SK-N-SH (cell line): ENCODE results near the gene BLOC1S3. TPM values are rescaled to one million over a fixed set of nuclear protein-coding genes. Genes with fewer than 3 reads are reported as not detected.

Experiments
- CTCF ChIA-PET: fragments of 300-600, 350-600 bp; formaldehyde crosslinking; extraction: SDS; loops from one replicate; lab custom pipeline; 2021; lab: Yijun Ruan, JAX
- POLR2A ChIA-PET: fragments of 350-600 bp; sonication (Branson Sonifier 250); formaldehyde crosslinking; extraction: SDS; loops from one replicate; lab custom pipeline; 2020; ENCODE audit warnings: antibody characterized with exemption, inconsistent platforms; lab: Yijun Ruan, JAX
- DNase-seq: peaks from one replicate; pipeline ENCODE4 v3.0.0; 2012
- H2AFZ ChIP-seq: fragments of 200-600 bp; sonication (generic); 2 replicates; pipeline ENCODE4 v1.8.1; 2016; ENCODE audit warnings: antibody characterized with exemption, mild to moderate bottlenecking, low read depth
- H3F3A ChIP-seq: fragments of 200-600 bp; sonication (generic); replicated peaks from 2 replicates; pipeline ENCODE3; 2016; ENCODE audit warnings: antibody characterized with exemption, mild to moderate bottlenecking; ENCODE audit not compliant: insufficient read depth
- H3K27ac ChIP-seq, 2 experiments: fragments of 200-500 bp in 1 of 2; fragments of 200-600 bp in 1 of 2; sonication (Bioruptor generic) in 1 of 2; sonication (generic), shearing (Covaris generic) in 1 of 2; 2 replicates each; pipeline versions ENCODE4 v1.5.1 to v1.6.1; 2014 to 2016; ENCODE audit warnings: low read depth in 2 of 2, inconsistent platforms in 1 of 2, low read length in 1 of 2, mild to moderate bottlenecking in 1 of 2, mixed read lengths in 1 of 2
- H3K27me3 ChIP-seq: fragments of 200-600 bp; sonication (generic), shearing (Covaris generic); 2 replicates; pipeline ENCODE4 v1.6.1; 2016; ENCODE audit warnings: mixed run types; ENCODE audit not compliant: insufficient read depth
- H3K36me3 ChIP-seq, 2 experiments: fragments of 200-500 bp in 1 of 2; fragments of 200-600 bp in 1 of 2; sonication (Bioruptor generic) in 1 of 2; sonication (generic) in 1 of 2; replicated peaks in 1 of 2; 2 replicates each; pipeline versions ENCODE3 to v1.5.1; 2014 to 2016; ENCODE audit warnings: low read length in 1 of 2, mild to moderate bottlenecking in 1 of 2; ENCODE audit not compliant: insufficient read depth in 2 of 2, control insufficient read depth in 1 of 2
- H3K4me1 ChIP-seq, 2 experiments: fragments of 200-500 bp in 1 of 2; fragments of 200-600 bp in 1 of 2; sonication (Bioruptor generic) in 1 of 2; sonication (generic), shearing (Covaris generic) in 1 of 2; 2 replicates each; pipeline versions ENCODE4 v1.5.1 to v1.6.1; 2014 to 2016; ENCODE audit warnings: low read depth in 1 of 2, low read length in 1 of 2, mixed run types in 1 of 2; ENCODE audit not compliant: insufficient read depth in 2 of 2, control insufficient read depth in 1 of 2
- H3K4me2 ChIP-seq: fragments of 200-600 bp; sonication (generic), shearing (Covaris generic); 2 replicates; pipeline ENCODE4 v1.6.1; 2017; ENCODE audit warnings: mixed run types
- H3K4me3 ChIP-seq, 2 experiments: fragments of 200-500 bp in 1 of 2; fragments of 200-600 bp in 1 of 2; sonication (Bioruptor generic) in 1 of 2; sonication (generic), shearing (Covaris generic) in 1 of 2; 2 replicates each; pipeline versions ENCODE4 v1.5.1 to v1.8.1; 2014 to 2016; ENCODE audit warnings: low read depth in 2 of 2, inconsistent platforms in 1 of 2, low read length in 1 of 2, mild to moderate bottlenecking in 1 of 2, mixed read lengths in 1 of 2, moderate library complexity in 1 of 2
- H3K79me2 ChIP-seq: fragments of 200-600 bp; sonication (generic); 2 replicates; pipeline ENCODE4 v1.8.1; 2017; ENCODE audit warnings: mild to moderate bottlenecking; ENCODE audit not compliant: insufficient read depth
- H3K9ac ChIP-seq: fragments of 200-600 bp; sonication (generic); 2 replicates; pipeline ENCODE4 v1.6.1; 2017; ENCODE audit warnings: mixed run types
- H3K9me2 ChIP-seq: fragments of 200-600 bp; sonication (generic); 2 replicates; pipeline ENCODE4 v1.6.1; 2017; ENCODE audit warnings: mixed run types
- H3K9me3 ChIP-seq: fragments of 200-600 bp; sonication (generic); 2 replicates; pipeline ENCODE4 v1.6.1; 2017; ENCODE audit warnings: mixed run types, mild to moderate bottlenecking, moderate library complexity
- H4K20me1 ChIP-seq: fragments of 200-600 bp; sonication (generic); 2 replicates; pipeline ENCODE4 v1.6.1; 2017; ENCODE audit warnings: mild to moderate bottlenecking, mixed run types; ENCODE audit not compliant: insufficient read depth
- ELF1 ChIP-seq: IDR thresholded peaks from 2 replicates; pipeline ENCODE4 v1.4.0; 2012
- EP300 ChIP-seq, 2 experiments: IDR thresholded peaks; 2 replicates each; pipeline versions ENCODE4 v1.4.0 to v1.6.1; 2012; ENCODE audit warnings: borderline replicate concordance in 1 of 2, low read depth in 1 of 2, low read length in 1 of 2
- EZH2phosphoT487 ChIP-seq: fragments of 200-600 bp; sonication (generic); IDR thresholded peaks from 2 replicates; pipeline ENCODE4 v1.6.1; 2017; ENCODE audit warnings: low read depth, mixed run types, mild to moderate bottlenecking, antibody characterized with exemption, moderate library complexity, borderline replicate concordance
- FOSL2 ChIP-seq: IDR thresholded peaks from 2 replicates; pipeline ENCODE4 v1.4.0; 2012; ENCODE audit warnings: low read depth, mild to moderate bottlenecking, moderate library complexity, borderline replicate concordance
- IRF3 ChIP-seq: fragments of 150-350 bp; IDR thresholded peaks from 2 replicates; pipeline ENCODE4 v1.6.1; 2016; ENCODE audit warnings: mild to moderate bottlenecking, low read depth, low read length
- MAX ChIP-seq: IDR thresholded peaks from 2 replicates; pipeline ENCODE4 v1.4.0; 2012; ENCODE audit warnings: low read depth
- MXI1 ChIP-seq: IDR thresholded peaks from 2 replicates; pipeline ENCODE4 v1.6.1; 2012; ENCODE audit warnings: mild to moderate bottlenecking, low read depth, low read length, improper control_type of control experiment
- NFIC ChIP-seq: IDR thresholded peaks from 2 replicates; pipeline ENCODE4 v1.4.0; 2012; ENCODE audit warnings: borderline replicate concordance
- NRF1 ChIP-seq: IDR thresholded peaks from 2 replicates; pipeline ENCODE4 v1.6.1; 2012; ENCODE audit warnings: low read depth, mild to moderate bottlenecking, low read length
- POLR2AphosphoS5 ChIP-seq: IDR thresholded peaks from 2 replicates; pipeline ENCODE4 v1.6.1; 2012; ENCODE audit warnings: low read depth, low read length
- RFX5 ChIP-seq: IDR thresholded peaks from 2 replicates; pipeline ENCODE4 v1.6.1; 2012; ENCODE audit warnings: mild to moderate bottlenecking, improper control_type of control experiment, low read length
- TAF1 ChIP-seq: IDR thresholded peaks from 2 replicates; pipeline ENCODE4 v1.6.1; 2012; ENCODE audit warnings: low read depth, mild to moderate bottlenecking, low read length, moderate library complexity, borderline replicate concordance
- TCF12 ChIP-seq: IDR thresholded peaks from 2 replicates; pipeline ENCODE4 v1.4.0; 2012
- TEAD4 ChIP-seq: IDR thresholded peaks from 2 replicates; pipeline ENCODE4 v1.4.0; 2012; ENCODE audit warnings: mild to moderate bottlenecking, borderline replicate concordance; ENCODE audit not compliant: insufficient read depth
- USF2 ChIP-seq: fragments of 150-350 bp; IDR thresholded peaks from 2 replicates; pipeline ENCODE4 v1.6.1; 2017; ENCODE audit warnings: antibody characterized with exemption, low read length, low read depth, borderline replicate concordance
- WGBS: methylation state at CpG from one replicate; pipeline ENCODE4 v1.1.6; 2017; ENCODE audit warnings: low lambda C conversion rate; 5-methylcytosine and 5-hydroxymethylcytosine counted together
- polyA plus RNA-seq, 3 experiments: library from polyadenylated mRNA; depleted of rRNA; stranded (reverse); fragments of >200 nt; gene quantifications; 2 replicates each; pipeline ENCODE4 v1.2.3, GENCODE V29; 2012
- TF ChIP-seq, protein P1 (sequence below): IDR thresholded peaks from 2 replicates; pipeline ENCODE4 v1.4.0; 2012; ENCODE audit warnings: low read depth, borderline replicate concordance

Gene BLOC1S3
- polyA plus RNA-seq, 1 of the 3 experiments (the other 2 are of a cell fraction): 3.0 TPM

DNA sequence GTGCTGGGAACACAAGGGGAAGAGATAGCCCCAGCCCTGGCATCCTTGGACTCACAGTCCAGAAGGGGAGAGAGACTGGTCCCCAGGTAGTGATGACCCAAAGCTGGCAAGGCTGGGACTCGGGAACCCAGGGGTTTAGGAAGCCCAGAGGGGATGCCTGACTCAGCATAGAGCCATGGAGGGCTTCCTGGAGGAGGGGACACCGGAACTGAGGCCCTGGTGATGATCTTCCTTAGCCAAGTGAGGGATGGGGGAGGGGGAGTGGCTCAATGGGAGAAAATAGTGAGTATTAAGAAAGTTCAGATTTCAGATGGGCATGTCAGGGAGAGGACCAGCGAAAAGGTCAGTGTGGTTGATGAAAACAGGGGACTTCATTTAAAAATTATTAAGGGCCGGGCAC is 39.8 kb downstream of the BLOC1S3 start (continued):
- TF ChIP-seq IRF3 (no peak), MXI1 (no peak), EP300 (IDR thresholded peaks at IDR 0.05; ENCODE audit: borderline replicate concordance in 1 of 2, low read depth in 1 of 2, low read length in 1 of 2) (no peak)

DNA sequence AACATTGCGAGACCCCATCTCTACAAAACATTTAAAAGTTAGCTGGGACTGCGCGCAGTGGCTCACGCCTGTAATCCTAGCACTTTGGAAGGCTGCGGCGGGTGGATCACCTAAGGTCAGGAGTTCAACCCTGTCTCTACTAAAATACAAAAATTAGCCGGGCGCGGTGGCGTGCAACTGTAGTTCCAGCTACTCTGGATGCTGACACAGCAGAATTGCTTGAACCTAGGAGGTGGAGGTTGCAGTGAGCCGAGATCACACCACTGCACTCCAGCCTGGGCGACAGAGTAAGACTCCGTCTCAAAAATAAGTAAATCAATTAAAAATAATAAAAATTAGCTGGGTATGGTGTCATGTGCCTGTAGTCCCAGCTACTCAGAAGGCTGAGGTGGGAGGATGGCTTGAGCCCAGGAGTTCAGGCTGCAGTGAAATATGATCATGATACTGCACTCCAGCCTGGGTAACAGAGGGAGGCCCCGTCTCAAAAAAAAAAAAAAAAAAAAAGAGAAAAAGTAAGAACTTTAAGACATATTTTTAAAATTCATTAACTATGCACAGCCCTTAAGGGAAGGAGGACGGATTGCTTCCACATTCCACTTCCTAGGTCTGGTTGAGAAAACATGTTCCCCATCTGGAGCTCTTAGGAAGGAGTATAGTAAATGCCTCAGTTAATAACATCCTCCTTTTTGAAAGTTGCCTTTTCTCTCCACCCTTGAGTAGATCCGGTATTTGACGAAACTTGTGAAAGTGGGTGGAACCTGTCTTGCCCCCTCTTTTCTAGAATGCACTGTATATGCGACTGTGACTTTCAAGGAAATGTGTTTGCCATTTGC is 40.5 kb downstream of the BLOC1S3 start:
- Histone ChIP-seq H3K4me1 (peaks cover 0 to 6% of the 10 kb centered on the region in 2 experiments; a peak in 1 of 4 replicates), H3F3A (no peaks in the 10 kb centered on the region), H3K9ac (no peak overlapping the region), H3K9me2 (no peaks in the 10 kb centered on the region), H3K36me3 (no peaks in the 10 kb centered on the region), H3K27me3 (peaks cover 60% of the 10 kb centered on the region), H3K4me3 (no peak overlapping the region), H2AFZ (no peak overlapping the region), H3K9me3 (no peaks in the 10 kb centered on the region), H3K27ac (no peak overlapping the region), H4K20me1 (no peaks in the 10 kb centered on the region), H3K4me2 (no peak overlapping the region), H3K79me2 (no peaks in the 10 kb centered on the region)
- DNase-seq: no peak
- 73% methylated on average over 18 of the region's 18 CpGs for WGBS
- CTCF ChIA-PET: interaction anchor here (0.6 kb wide), 1 partner anchor 120 kb away, joined by 3 read pairs; no protein-coding TSS in a partner anchor
- TF ChIP-seq, protein P1, sequence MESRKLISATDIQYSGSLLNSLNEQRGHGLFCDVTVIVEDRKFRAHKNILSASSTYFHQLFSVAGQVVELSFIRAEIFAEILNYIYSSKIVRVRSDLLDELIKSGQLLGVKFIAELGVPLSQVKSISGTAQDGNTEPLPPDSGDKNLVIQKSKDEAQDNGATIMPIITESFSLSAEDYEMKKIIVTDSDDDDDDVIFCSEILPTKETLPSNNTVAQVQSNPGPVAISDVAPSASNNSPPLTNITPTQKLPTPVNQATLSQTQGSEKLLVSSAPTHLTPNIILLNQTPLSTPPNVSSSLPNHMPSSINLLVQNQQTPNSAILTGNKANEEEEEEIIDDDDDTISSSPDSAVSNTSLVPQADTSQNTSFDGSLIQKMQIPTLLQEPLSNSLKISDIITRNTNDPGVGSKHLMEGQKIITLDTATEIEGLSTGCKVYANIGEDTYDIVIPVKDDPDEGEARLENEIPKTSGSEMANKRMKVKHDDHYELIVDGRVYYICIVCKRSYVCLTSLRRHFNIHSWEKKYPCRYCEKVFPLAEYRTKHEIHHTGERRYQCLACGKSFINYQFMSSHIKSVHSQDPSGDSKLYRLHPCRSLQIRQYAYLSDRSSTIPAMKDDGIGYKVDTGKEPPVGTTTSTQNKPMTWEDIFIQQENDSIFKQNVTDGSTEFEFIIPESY: no peak
- no peak for TF ChIP-seq USF2
- TF ChIP-seq RFX5: no peak
- no peak for TF ChIP-seq FOSL2
- TF ChIP-seq NFIC: no peak
- TF ChIP-seq ELF1: no peak
- TF ChIP-seq TAF1: no peak
- no peak for TF ChIP-seq EZH2phosphoT487
- TF ChIP-seq NRF1: no peak
- no peak for TF ChIP-seq TEAD4
- no peak for TF ChIP-seq MAX
- TF ChIP-seq POLR2AphosphoS5: no peak
- no peak for TF ChIP-seq TCF12
- POLR2A ChIA-PET: no interaction called here
